ENCODE measurements around the gene SLC8A2. TPM values are rescaled to one million over a fixed set of nuclear protein-coding genes. Genes with fewer than 3 reads are reported as not detected.
"Not testable (repeated sequence)": the region's sequence is repeated elsewhere in the genome, so short reads cannot be mapped to it uniquely, and the experiment has no call there.

The SLC8A2 gene
- total RNA-seq, 1 donor from 2014 or later: not detected

GRCh38 chr19:47414469-47414868, 57.2 kb downstream of the SLC8A2 start:
- DNase-seq (ENCODE audit: low read depth in 2 of 2): peak; percentile 26 to 57

- DNase-seq (ENCODE audit: low read depth in 2 of 2): no peak
Observed at GRCh38 chr19:47413941-47414340, 57.8 kb downstream of the SLC8A2 start.

- DNase-seq (ENCODE audit: low read depth in 2 of 2): not testable (repeated sequence)
Observed at GRCh38 chr19:47411696-47412095, 60.0 kb downstream of the SLC8A2 start.

- DNase-seq (ENCODE audit: low read depth in 2 of 2): no peak
Observed at GRCh38 chr19:47411101-47411500, 60.6 kb downstream of the SLC8A2 start.

GRCh38 chr19:47408156-47408938, 63.3 kb downstream of the SLC8A2 start:
- DNase-seq (ENCODE audit: low read depth in 2 of 2): no peak

GRCh38 chr19:47407417-47407774, 64.3 kb downstream of the SLC8A2 start:
- no peak for DNase-seq (ENCODE audit: low read depth in 2 of 2)

- DNase-seq (ENCODE audit: low read depth in 2 of 2): peak in 1 of 2 donors; percentile 40
Observed at GRCh38 chr19:47406711-47407416, 64.8 kb downstream of the SLC8A2 start.

GRCh38 chr19:47405854-47406417, 65.8 kb downstream of the SLC8A2 start:
- no peak for DNase-seq (ENCODE audit: low read depth in 2 of 2)

- DNase-seq (ENCODE audit: low read depth in 2 of 2): no peak
Observed at GRCh38 chr19:47405197-47405550, 66.5 kb downstream of the SLC8A2 start.

GRCh38 chr19:47404334-47405196, 67.1 kb downstream of the SLC8A2 start:
- no peak for DNase-seq (ENCODE audit: low read depth in 2 of 2)

- no peak for DNase-seq (ENCODE audit: low read depth in 2 of 2)
Observed at GRCh38 chr19:47402504-47402903, 69.2 kb downstream of the SLC8A2 start.

- no peak for DNase-seq (ENCODE audit: low read depth in 2 of 2)
Observed at GRCh38 chr19:47398707-47399597, 72.7 kb downstream of the SLC8A2 start.

GRCh38 chr19:47391510-47392223, 80.0 kb downstream of the SLC8A2 start:
- peak; percentile 55 to 72 for DNase-seq (ENCODE audit: low read depth in 2 of 2)

- DNase-seq (ENCODE audit: low read depth in 2 of 2): no peak
Observed at GRCh38 chr19:47390533-47391488, 80.9 kb downstream of the SLC8A2 start.

GRCh38 chr19:47389150-47389556, 82.5 kb downstream of the SLC8A2 start:
- no peak for DNase-seq (ENCODE audit: low read depth in 2 of 2)

GRCh38 chr19:47388721-47389120, 83.0 kb downstream of the SLC8A2 start:
- DNase-seq (ENCODE audit: low read depth in 2 of 2): not testable (repeated sequence)

GRCh38 chr19:47387623-47388022, 84.1 kb downstream of the SLC8A2 start:
- DNase-seq (ENCODE audit: low read depth in 2 of 2): not testable (repeated sequence)

GRCh38 chr19:47386582-47386981, 85.1 kb downstream of the SLC8A2 start:
- not testable (repeated sequence) for DNase-seq (ENCODE audit: low read depth in 2 of 2)

- DNase-seq (ENCODE audit: low read depth in 2 of 2): not testable (repeated sequence)
Observed at GRCh38 chr19:47384533-47384932, 87.2 kb downstream of the SLC8A2 start.
